HCT116 (cell line): ENCODE results near the gene CUL5. TPM values are rescaled to one million over a fixed set of nuclear protein-coding genes. Genes with fewer than 3 reads are reported as not detected.

Experiments
- ATAC-seq: fragments of 200-7000 bp; cut with Tn5 transposase; 2 replicates; pipeline ENCODE4 v1.9.1; 2020; ENCODE audit warnings: mild to moderate bottlenecking, moderate library complexity
- BruUV-seq: library from RNA; stranded (reverse); fragments of 400-500 nt; replicated peaks from 2 replicates; lab custom pipeline; 2021; lab: Mats Ljungman, UMichigan
- CTCF ChIA-PET: fragments of 300-600 bp; sonication (Branson Sonifier 250); formaldehyde crosslinking; loops from one replicate; lab custom pipeline; 2021; ENCODE audit warnings: antibody characterized with exemption; lab: Charles Lee
- POLR2A ChIA-PET: fragments of 300-600, 350-600 bp; sonication (Branson Sonifier 250); formaldehyde crosslinking; loops from one replicate; lab custom pipeline; 2021; ENCODE audit warnings: antibody characterized with exemption; lab: Charles Lee
- RAD21 ChIA-PET, 2 experiments: fragments of 300-600 bp; sonication (Branson Sonifier 250); formaldehyde crosslinking; loops; one replicate each; lab custom pipeline; 2023; ENCODE audit warnings: low total read pairs in 2 of 2; ENCODE audit not compliant: uncharacterized antibody in 2 of 2, unreplicated experiment in 2 of 2, low non-redundant PET in 1 of 2; lab: Charles Lee
- DNase-seq: peaks from one replicate; pipeline ENCODE4 v3.0.0-alpha.2; 2010; ENCODE audit warnings: low read depth, low spot score
- H2AFZ ChIP-seq: fragments of 200-600 bp; shearing (Covaris generic), sonication (generic); 2 replicates; pipeline ENCODE4 v1.6.1; 2017; ENCODE audit warnings: low read depth, mixed run types, mixed read lengths, antibody characterized with exemption, low read length; ENCODE audit not compliant: poor library complexity, severe bottlenecking
- H3K27ac ChIP-seq: 2 replicates; pipeline ENCODE4 v1.5.1; 2012; ENCODE audit warnings: low read depth, low read length
- H3K27me3 ChIP-seq: fragments of 200-600 bp; sonication (generic); 2 replicates; pipeline ENCODE4 v1.6.1; 2016; ENCODE audit warnings: mixed run types, low read length, mixed read lengths; ENCODE audit not compliant: insufficient read depth
- H3K36me3 ChIP-seq, 2 experiments: fragments of 200-500 bp in 1 of 2; fragments of 200-600 bp in 1 of 2; sonication (Bioruptor generic) in 1 of 2; sonication (generic) in 1 of 2; 2 replicates each; pipeline versions ENCODE4 v1.5.1 to v1.6.1; 2014 to 2016; ENCODE audit warnings: low read length in 2 of 2, inconsistent platforms in 1 of 2, mixed read lengths in 1 of 2, mixed run types in 1 of 2; ENCODE audit not compliant: insufficient read depth in 2 of 2, control insufficient read depth in 1 of 2
- H3K4me1 ChIP-seq, 2 experiments: fragments of 200-600 bp in 1 of 2; sonication (generic) in 1 of 2; 2 replicates each; pipeline versions ENCODE4 v1.5.1 to v1.6.1; 2012 to 2017; ENCODE audit warnings: low read length in 2 of 2, inconsistent platforms in 1 of 2, mild to moderate bottlenecking in 1 of 2, mixed read lengths in 1 of 2, mixed run types in 1 of 2, moderate library complexity in 1 of 2; ENCODE audit not compliant: insufficient read depth in 2 of 2, control insufficient read depth in 1 of 2
- H3K4me2 ChIP-seq: fragments of 200-600 bp; sonication (generic); 2 replicates; pipeline ENCODE4 v1.6.1; 2017; ENCODE audit warnings: mixed run types, low read length, mixed read lengths
- H3K4me3 ChIP-seq, 2 experiments: fragments of 200-600 bp in 1 of 2; sonication (generic) in 1 of 2; replicated peaks in 1 of 2; 2 replicates each; pipeline ENCODE4 v1.5.1; 2011 to 2016; ENCODE audit warnings: low read length in 2 of 2, control low read depth in 1 of 2, low read depth in 1 of 2, mild to moderate bottlenecking in 1 of 2, mixed read lengths in 1 of 2, mixed run types in 1 of 2
- H3K79me2 ChIP-seq: fragments of 200-600 bp; sonication (generic); 2 replicates; pipeline ENCODE4 v1.6.1; 2017; ENCODE audit warnings: mild to moderate bottlenecking, mixed run types, low read length, moderate library complexity, mixed read lengths; ENCODE audit not compliant: insufficient read depth
- H3K9ac ChIP-seq: fragments of 200-600 bp; sonication (generic); 2 replicates; pipeline ENCODE4 v1.6.1; 2016; ENCODE audit warnings: low read length, mixed read lengths
- H3K9me2 ChIP-seq: fragments of 200-600 bp; sonication (generic), shearing (Covaris generic); 2 replicates; pipeline ENCODE4 v1.6.1; 2017; ENCODE audit warnings: mixed run types, mild to moderate bottlenecking, moderate library complexity; ENCODE audit not compliant: insufficient read depth
- H3K9me3 ChIP-seq, 2 experiments: fragments of 200-500 bp in 1 of 2; fragments of 200-600 bp in 1 of 2; sonication (Bioruptor generic) in 1 of 2; sonication (generic) in 1 of 2; 2 replicates each; pipeline ENCODE4 v1.6.1; 2014 to 2017; ENCODE audit warnings: low read length in 2 of 2, mixed read lengths in 2 of 2, inconsistent platforms in 1 of 2, low read depth in 1 of 2, mild to moderate bottlenecking in 1 of 2, mixed run types in 1 of 2, moderate library complexity in 1 of 2; ENCODE audit not compliant: control insufficient read depth in 1 of 2, insufficient read depth in 1 of 2
- H4K20me1 ChIP-seq: fragments of 200-600 bp; sonication (generic), shearing (Covaris generic); 2 replicates; pipeline ENCODE4 v1.6.1; 2017; ENCODE audit warnings: mixed run types, mild to moderate bottlenecking, moderate library complexity; ENCODE audit not compliant: insufficient read depth
- EGR1 ChIP-seq: IDR thresholded peaks from 2 replicates; pipeline ENCODE4 v1.6.1; 2012; ENCODE audit warnings: low read depth
- EZH2phosphoT487 ChIP-seq: fragments of 200-600 bp; IDR thresholded peaks from 2 replicates; pipeline ENCODE4 v1.6.1; 2018; ENCODE audit warnings: antibody characterized with exemption, borderline replicate concordance
- FOSL1 ChIP-seq: IDR thresholded peaks from 2 replicates; pipeline ENCODE4 v1.6.1; 2012; ENCODE audit warnings: low read depth
- JUND ChIP-seq: IDR thresholded peaks from 2 replicates; pipeline ENCODE4 v1.6.1; 2012
- POLR2A ChIP-seq: IDR thresholded peaks from 2 replicates; pipeline ENCODE4 v1.7.0; 2011; ENCODE audit warnings: borderline replicate concordance; ENCODE audit not compliant: insufficient read depth, insufficient read length; ENCODE audit errors: extremely low read depth
- SP1 ChIP-seq: IDR thresholded peaks from 2 replicates; pipeline ENCODE4 v1.6.1; 2012; ENCODE audit warnings: low read depth
- SRF ChIP-seq: IDR thresholded peaks from 2 replicates; pipeline ENCODE4 v1.6.1; 2012; ENCODE audit warnings: low read depth
- TCF7L2 ChIP-seq: IDR thresholded peaks from 2 replicates; pipeline ENCODE4 v1.7.0; 2011; ENCODE audit warnings: borderline replicate concordance, inconsistent platforms; ENCODE audit not compliant: insufficient read depth, insufficient read length; ENCODE audit errors: extremely low read depth
- intact Hi-C: fragments of 100-400 bp; cut with micrococcal nuclease; formaldehyde crosslinking; loops from 2 replicates; pipeline ENCODE4 v1.10.0; 2022
- total RNA-seq: library from RNA; stranded (reverse); gene quantifications from one replicate; pipeline ENCODE4 v1.2.1, GENCODE V29; 2021; ENCODE audit not compliant: unreplicated experiment
- TF ChIP-seq, protein P1 (sequence below): IDR thresholded peaks from 2 replicates; pipeline ENCODE4 v1.6.1; 2012; ENCODE audit warnings: low read depth
- TF ChIP-seq, protein P2 (sequence below): IDR thresholded peaks from 2 replicates; pipeline ENCODE4 v1.6.1; 2012
- TF ChIP-seq, protein P3 (sequence below), 3 experiments: fragments of 200-600 bp in 1 of 3; sonication (generic) in 1 of 3; IDR thresholded peaks in 2 of 3; conservative IDR thresholded peaks in 1 of 3; 2 replicates each; pipeline ENCODE4 v1.5.1; 2012 to 2017; ENCODE audit warnings: low read depth in 2 of 3, low read length in 2 of 3, antibody characterized with exemption in 1 of 3, borderline replicate concordance in 1 of 3, control low read depth in 1 of 3, mild to moderate bottlenecking in 1 of 3, mixed read lengths in 1 of 3, mixed run types in 1 of 3, moderate library complexity in 1 of 3; ENCODE audit not compliant: insufficient read depth in 1 of 3

Gene CUL5
- total RNA-seq, 1 experiment from 2014 or later: 41.9 TPM

DNA sequence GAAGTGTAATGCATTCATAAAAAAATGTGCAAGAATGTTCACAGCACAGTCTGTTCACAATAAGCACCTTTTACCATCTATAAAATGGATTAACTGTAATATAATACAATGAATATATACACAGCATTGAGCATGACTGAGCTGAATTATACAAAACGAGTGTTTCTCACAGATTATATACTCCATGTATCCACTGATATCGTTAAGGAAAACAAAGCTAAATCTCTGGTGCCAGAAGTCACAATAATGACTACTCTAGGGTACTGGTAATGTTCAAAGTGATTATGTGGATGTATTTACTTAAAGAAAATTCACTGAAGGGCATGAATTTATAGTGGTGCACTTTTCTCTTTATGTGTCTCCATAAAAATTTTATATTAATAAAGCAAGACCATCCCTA lies 145.9 kb downstream of the CUL5 start:
- no TSS peak for BruUV-seq
- H3K36me3 ChIP-seq: peaks cover 33 to 38% of the 10 kb centered on the region in 2 experiments; a peak in 3 of 4 replicates
- ChIA-PET RAD21 (no interaction called here), POLR2A (no interaction called here), CTCF (no interaction called here)
- DNase-seq (no peak), ATAC-seq (no peak)
- intact Hi-C loops: no loop called here
- no peaks in the 10 kb centered on the region for H3K9me2 ChIP-seq
- no peak overlapping the region for H2AFZ ChIP-seq
- H3K4me3 ChIP-seq: no peak overlapping the region
- H3K27me3 ChIP-seq: no peaks in the 10 kb centered on the region
- no peak overlapping the region for H3K27ac ChIP-seq
- H3K79me2 ChIP-seq: no peaks in the 10 kb centered on the region
- TF ChIP-seq SP1: no peak
- TF ChIP-seq, protein P1, sequence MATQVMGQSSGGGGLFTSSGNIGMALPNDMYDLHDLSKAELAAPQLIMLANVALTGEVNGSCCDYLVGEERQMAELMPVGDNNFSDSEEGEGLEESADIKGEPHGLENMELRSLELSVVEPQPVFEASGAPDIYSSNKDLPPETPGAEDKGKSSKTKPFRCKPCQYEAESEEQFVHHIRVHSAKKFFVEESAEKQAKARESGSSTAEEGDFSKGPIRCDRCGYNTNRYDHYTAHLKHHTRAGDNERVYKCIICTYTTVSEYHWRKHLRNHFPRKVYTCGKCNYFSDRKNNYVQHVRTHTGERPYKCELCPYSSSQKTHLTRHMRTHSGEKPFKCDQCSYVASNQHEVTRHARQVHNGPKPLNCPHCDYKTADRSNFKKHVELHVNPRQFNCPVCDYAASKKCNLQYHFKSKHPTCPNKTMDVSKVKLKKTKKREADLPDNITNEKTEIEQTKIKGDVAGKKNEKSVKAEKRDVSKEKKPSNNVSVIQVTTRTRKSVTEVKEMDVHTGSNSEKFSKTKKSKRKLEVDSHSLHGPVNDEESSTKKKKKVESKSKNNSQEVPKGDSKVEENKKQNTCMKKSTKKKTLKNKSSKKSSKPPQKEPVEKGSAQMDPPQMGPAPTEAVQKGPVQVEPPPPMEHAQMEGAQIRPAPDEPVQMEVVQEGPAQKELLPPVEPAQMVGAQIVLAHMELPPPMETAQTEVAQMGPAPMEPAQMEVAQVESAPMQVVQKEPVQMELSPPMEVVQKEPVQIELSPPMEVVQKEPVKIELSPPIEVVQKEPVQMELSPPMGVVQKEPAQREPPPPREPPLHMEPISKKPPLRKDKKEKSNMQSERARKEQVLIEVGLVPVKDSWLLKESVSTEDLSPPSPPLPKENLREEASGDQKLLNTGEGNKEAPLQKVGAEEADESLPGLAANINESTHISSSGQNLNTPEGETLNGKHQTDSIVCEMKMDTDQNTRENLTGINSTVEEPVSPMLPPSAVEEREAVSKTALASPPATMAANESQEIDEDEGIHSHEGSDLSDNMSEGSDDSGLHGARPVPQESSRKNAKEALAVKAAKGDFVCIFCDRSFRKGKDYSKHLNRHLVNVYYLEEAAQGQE: no peak
- TF ChIP-seq, protein P2, sequence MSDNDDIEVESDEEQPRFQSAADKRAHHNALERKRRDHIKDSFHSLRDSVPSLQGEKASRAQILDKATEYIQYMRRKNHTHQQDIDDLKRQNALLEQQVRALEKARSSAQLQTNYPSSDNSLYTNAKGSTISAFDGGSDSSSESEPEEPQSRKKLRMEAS: no peak
- no peak for TF ChIP-seq EZH2phosphoT487
- TF ChIP-seq POLR2A: no peak
- TF ChIP-seq EGR1: no peak
- TF ChIP-seq, protein P3, sequence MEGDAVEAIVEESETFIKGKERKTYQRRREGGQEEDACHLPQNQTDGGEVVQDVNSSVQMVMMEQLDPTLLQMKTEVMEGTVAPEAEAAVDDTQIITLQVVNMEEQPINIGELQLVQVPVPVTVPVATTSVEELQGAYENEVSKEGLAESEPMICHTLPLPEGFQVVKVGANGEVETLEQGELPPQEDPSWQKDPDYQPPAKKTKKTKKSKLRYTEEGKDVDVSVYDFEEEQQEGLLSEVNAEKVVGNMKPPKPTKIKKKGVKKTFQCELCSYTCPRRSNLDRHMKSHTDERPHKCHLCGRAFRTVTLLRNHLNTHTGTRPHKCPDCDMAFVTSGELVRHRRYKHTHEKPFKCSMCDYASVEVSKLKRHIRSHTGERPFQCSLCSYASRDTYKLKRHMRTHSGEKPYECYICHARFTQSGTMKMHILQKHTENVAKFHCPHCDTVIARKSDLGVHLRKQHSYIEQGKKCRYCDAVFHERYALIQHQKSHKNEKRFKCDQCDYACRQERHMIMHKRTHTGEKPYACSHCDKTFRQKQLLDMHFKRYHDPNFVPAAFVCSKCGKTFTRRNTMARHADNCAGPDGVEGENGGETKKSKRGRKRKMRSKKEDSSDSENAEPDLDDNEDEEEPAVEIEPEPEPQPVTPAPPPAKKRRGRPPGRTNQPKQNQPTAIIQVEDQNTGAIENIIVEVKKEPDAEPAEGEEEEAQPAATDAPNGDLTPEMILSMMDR (IDR thresholded peaks at IDR 0.05 in 2 of 3, conservative IDR thresholded peaks at IDR 0.05 in 1 of 3; ENCODE audit: borderline replicate concordance in 1 of 3, insufficient read depth in 1 of 3, low read depth in 2 of 3, low read length in 2 of 3): no peak
- TF ChIP-seq JUND: no peak
- no peak for TF ChIP-seq TCF7L2
- no peak for TF ChIP-seq FOSL1
- no peak for TF ChIP-seq SRF
- no peaks in the 10 kb centered on the region; the same call in 1 of the 2 replicates for H4K20me1 ChIP-seq
- no peaks in the 10 kb centered on the region for H3K9me3 ChIP-seq
- no peak overlapping the region for H3K9ac ChIP-seq
- H3K4me2 ChIP-seq: no peak overlapping the region
- H3K4me1 ChIP-seq: no peaks in the 10 kb centered on the region

Other genes with a start within 250 kb of the CUL5 start
- gene SLC35F2, start 150.1 kb upstream of the CUL5 start, total RNA-seq: 53.5 TPM
- not detected for gene RAB39A, start 80.5 kb upstream of the CUL5 start, total RNA-seq
- 83.8 TPM for gene ACAT1, start 112.7 kb downstream of the CUL5 start, total RNA-seq
- 14.9 TPM for gene NPAT, start 213.7 kb downstream of the CUL5 start, total RNA-seq
- 32.2 TPM for gene ATM, start 214.2 kb downstream of the CUL5 start, total RNA-seq